MCF 10A (cell line): ENCODE results near the gene AIFM2. TPM values are rescaled to one million over a fixed set of nuclear protein-coding genes. Genes with fewer than 3 reads are reported as not detected.

Experiments used
- BruUV-seq: library from RNA; stranded (reverse); fragments of 400-500 nt; replicated peaks from 2 replicates; lab custom pipeline; 2021; lab: Mats Ljungman, UMichigan
- CTCF ChIA-PET: fragments of 300-600 bp; sonication (Branson Sonifier 250); formaldehyde crosslinking; extraction: SDS; loops from one replicate; lab custom pipeline; 2021; ENCODE audit warnings: antibody characterized with exemption, inconsistent platforms; lab: Yijun Ruan, JAX
- POLR2A ChIA-PET: fragments of 300-600, 350-650 bp; sonication (Branson Sonifier 250); formaldehyde crosslinking; extraction: SDS; loops from one replicate; lab custom pipeline; 2020; ENCODE audit warnings: antibody characterized with exemption, inconsistent platforms; lab: Yijun Ruan, JAX
- DNase-seq: peaks from one replicate; pipeline ENCODE4 v3.0.0-alpha.2; 2018; ENCODE audit not compliant: unreplicated experiment
- H3K27ac Mint-ChIP-seq: one replicate; pipeline ENCODE4 v1.8.0; 2022; ENCODE audit warnings: mild to moderate bottlenecking, low read depth, mixed read lengths; ENCODE audit not compliant: unreplicated experiment
- H3K27me3 Mint-ChIP-seq: one replicate; pipeline ENCODE4 v1.8.0; 2022; ENCODE audit warnings: mixed read lengths; ENCODE audit not compliant: insufficient read depth, unreplicated experiment
- H3K36me3 Mint-ChIP-seq: one replicate; pipeline ENCODE4 v1.8.0; 2022; ENCODE audit warnings: mild to moderate bottlenecking, moderate library complexity, mixed read lengths; ENCODE audit not compliant: insufficient read depth, unreplicated experiment
- H3K4me1 Mint-ChIP-seq: one replicate; pipeline ENCODE4 v1.8.0; 2022; ENCODE audit warnings: mixed read lengths; ENCODE audit not compliant: insufficient read depth, unreplicated experiment
- H3K4me3 Mint-ChIP-seq: one replicate; pipeline ENCODE4 v1.8.0; 2022; ENCODE audit warnings: mild to moderate bottlenecking, moderate library complexity, mixed read lengths; ENCODE audit not compliant: unreplicated experiment
- H3K9me3 Mint-ChIP-seq: one replicate; pipeline ENCODE4 v1.8.0; 2022; ENCODE audit warnings: mixed read lengths; ENCODE audit not compliant: unreplicated experiment
- intact Hi-C: fragments of 100-400 bp; cut with micrococcal nuclease; formaldehyde crosslinking; loops from 2 replicates; pipeline ENCODE4 v1.14.1; 2022
- total RNA-seq: library from RNA; stranded (reverse); gene quantifications from 2 replicates; pipeline ENCODE4 v1.2.3, GENCODE V29; 2022
- TF ChIP-seq, protein P1 (sequence below): fragments of 200-600 bp; IDR thresholded peaks from one replicate; pipeline ENCODE4 v1.8.0; 2022; ENCODE audit warnings: antibody characterized with exemption, mild to moderate bottlenecking; ENCODE audit not compliant: unreplicated experiment

Gene AIFM2
- total RNA-seq, 1 experiment from 2014 or later = 19.2 TPM

- H3K4me1 Mint-ChIP-seq = peaks cover 15% of the 10 kb centered on the region
- no TSS peak for BruUV-seq
- intact Hi-C loops = no loop called here
- no peak for DNase-seq
- TF ChIP-seq, protein P1, sequence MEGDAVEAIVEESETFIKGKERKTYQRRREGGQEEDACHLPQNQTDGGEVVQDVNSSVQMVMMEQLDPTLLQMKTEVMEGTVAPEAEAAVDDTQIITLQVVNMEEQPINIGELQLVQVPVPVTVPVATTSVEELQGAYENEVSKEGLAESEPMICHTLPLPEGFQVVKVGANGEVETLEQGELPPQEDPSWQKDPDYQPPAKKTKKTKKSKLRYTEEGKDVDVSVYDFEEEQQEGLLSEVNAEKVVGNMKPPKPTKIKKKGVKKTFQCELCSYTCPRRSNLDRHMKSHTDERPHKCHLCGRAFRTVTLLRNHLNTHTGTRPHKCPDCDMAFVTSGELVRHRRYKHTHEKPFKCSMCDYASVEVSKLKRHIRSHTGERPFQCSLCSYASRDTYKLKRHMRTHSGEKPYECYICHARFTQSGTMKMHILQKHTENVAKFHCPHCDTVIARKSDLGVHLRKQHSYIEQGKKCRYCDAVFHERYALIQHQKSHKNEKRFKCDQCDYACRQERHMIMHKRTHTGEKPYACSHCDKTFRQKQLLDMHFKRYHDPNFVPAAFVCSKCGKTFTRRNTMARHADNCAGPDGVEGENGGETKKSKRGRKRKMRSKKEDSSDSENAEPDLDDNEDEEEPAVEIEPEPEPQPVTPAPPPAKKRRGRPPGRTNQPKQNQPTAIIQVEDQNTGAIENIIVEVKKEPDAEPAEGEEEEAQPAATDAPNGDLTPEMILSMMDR = no peak
- no peak overlapping the region for H3K4me3 Mint-ChIP-seq
- H3K36me3 Mint-ChIP-seq = peaks cover 83% of the 10 kb centered on the region
- CTCF ChIA-PET = interaction anchor here (0.6 to 1.7 kb wide), 2 partner anchors 11 to 46 kb away, joined by 3 to 8 read pairs; partner anchors contain the start of gene TYSND1
- no peaks in the 10 kb centered on the region for H3K9me3 Mint-ChIP-seq
- POLR2A ChIA-PET = interaction anchor here (0.7 to 1.9 kb wide), 4 partner anchors 9 to 12 kb away, joined by 4 to 9 read pairs (median 4); partner anchors contain the start of gene TYSND1
- no peaks in the 10 kb centered on the region for H3K27me3 Mint-ChIP-seq
- no peak overlapping the region for H3K27ac Mint-ChIP-seq
These were observed 25.5 kb upstream of the AIFM2 start for GRCh38 chr10:70158113-70158512.

- CTCF ChIA-PET = interaction anchor here (0.8 to 1.2 kb wide), 2 partner anchors 39 to 209 kb away, joined by 3 read pairs; no protein-coding TSS in a partner anchor
- intact Hi-C loops = no loop called here
- no peaks in the 10 kb centered on the region for H3K27me3 Mint-ChIP-seq
- BruUV-seq = no TSS peak
- no peak overlapping the region for H3K4me3 Mint-ChIP-seq
- no peaks in the 10 kb centered on the region for H3K9me3 Mint-ChIP-seq
- H3K4me1 Mint-ChIP-seq = peaks cover 5% of the 10 kb centered on the region
- peaks cover 95% of the 10 kb centered on the region for H3K36me3 Mint-ChIP-seq
- no peak for DNase-seq
- TF ChIP-seq, protein P1 = no peak
- POLR2A ChIA-PET = interaction anchor here (0.6 to 4.2 kb wide), 5 partner anchors 8 to 250 kb away, joined by 3 to 16 read pairs (median 4); partner anchors contain the start of gene SAR1A
- peak overlapping the region; percentile 28 for H3K27ac Mint-ChIP-seq
These were observed 22.7 kb upstream of the AIFM2 start for GRCh38 chr10:70155255-70155838.

DNA sequence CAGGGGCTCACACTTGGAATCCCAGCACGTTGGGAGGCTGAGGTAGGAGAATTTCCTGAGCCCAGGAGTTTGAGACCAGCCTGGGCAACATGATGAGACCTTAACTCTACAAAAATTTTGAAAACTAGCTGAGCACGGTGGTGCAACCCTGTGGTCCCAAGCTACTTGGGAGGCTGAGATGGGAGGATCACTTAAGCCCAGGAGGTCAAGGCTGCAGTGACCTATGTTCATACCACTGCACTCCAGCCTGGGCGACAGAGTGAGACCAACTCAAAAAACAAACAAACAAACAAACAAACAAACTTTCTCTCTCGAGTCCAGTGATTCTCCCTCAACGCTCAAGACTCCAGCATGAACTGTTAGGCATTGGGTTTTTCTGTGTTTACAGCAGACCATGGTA, 15.9 kb upstream of the AIFM2 start:
- no peaks in the 10 kb centered on the region for H3K9me3 Mint-ChIP-seq
- no peak for DNase-seq
- CTCF ChIA-PET = interaction anchor here (1.1 to 1.5 kb wide), 2 partner anchors 12 to 45 kb away, joined by 3 read pairs; no protein-coding TSS in a partner anchor
- H3K4me3 Mint-ChIP-seq = no peak overlapping the region
- POLR2A ChIA-PET = interaction anchor here (3.5 to 5.0 kb wide), 2 partner anchors 71 to 216 kb away, joined by 33 to 42 read pairs; no protein-coding TSS in a partner anchor
- no peaks in the 10 kb centered on the region for H3K27me3 Mint-ChIP-seq
- H3K36me3 Mint-ChIP-seq = peaks cover 60% of the 10 kb centered on the region
- TF ChIP-seq, protein P1 = no peak
- no TSS peak for BruUV-seq
- intact Hi-C loops = no loop called here
- H3K4me1 Mint-ChIP-seq = peaks cover 14% of the 10 kb centered on the region
- H3K27ac Mint-ChIP-seq = no peak overlapping the region

DNA sequence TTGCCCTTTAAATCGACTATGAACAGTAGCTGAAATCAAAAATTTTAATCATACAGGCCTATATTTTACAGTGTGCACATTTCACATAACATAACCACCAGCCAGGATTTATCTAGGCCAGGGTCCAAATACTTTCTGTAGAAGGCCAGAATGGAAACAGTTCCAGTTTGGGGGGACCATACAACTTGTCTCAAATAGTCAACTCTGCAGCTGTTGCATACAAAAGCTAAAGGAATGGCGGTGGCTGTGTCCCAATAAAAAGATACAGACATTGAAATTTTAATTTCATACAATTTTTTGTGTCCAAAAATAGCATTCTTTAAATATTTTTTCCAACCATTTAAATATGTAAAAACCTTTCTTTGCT, 14.6 kb upstream of the AIFM2 start:
- H3K36me3 Mint-ChIP-seq = peaks cover 52% of the 10 kb centered on the region
- no TSS peak for BruUV-seq
- CTCF ChIA-PET = interaction anchor here (0.6 to 8.2 kb wide), 23 partner anchors 10 to 1197 kb away, joined by 3 to 75 read pairs (median 7); partner anchors contain the start of genes LRRC20 and SAR1A

More for the DNA sequence above, 14.6 kb upstream of the AIFM2 start:
- H3K9me3 Mint-ChIP-seq = no peaks in the 10 kb centered on the region
- H3K4me3 Mint-ChIP-seq = peak overlapping the region; percentile 80
- intact Hi-C loops = loop anchor here (1.0 to 2.0 kb wide), 4 partner anchors 30 to 240 kb away; no protein-coding TSS in a partner anchor
- peak overlapping the region; percentile 87 for H3K27ac Mint-ChIP-seq
- no peaks in the 10 kb centered on the region for H3K27me3 Mint-ChIP-seq
- POLR2A ChIA-PET = interaction anchor here (0.8 to 5.0 kb wide), 20 partner anchors 8 to 810 kb away, joined by 3 to 79 read pairs (median 12); partner anchors contain the start of genes AIFM2 and SAR1A
- H3K4me1 Mint-ChIP-seq = peaks cover 14% of the 10 kb centered on the region
- DNase-seq = no peak
- TF ChIP-seq, protein P1 = no peak
